Measurements from ENCODE around the gene ADAMTS20. TPM values are rescaled to one million over a fixed set of nuclear protein-coding genes. Genes with fewer than 3 reads are reported as not detected.
A peak's percentile ranks its signal among the peaks of the same experiment; 100 is the strongest.

Gene ADAMTS20
- total RNA-seq, 1 experiment from 2014 or later = 1.6 TPM

- TF ChIP-seq EZH2 (IDR thresholded peaks at IDR 0.05; ENCODE audit: low read length, unreplicated experiment) (no peak), EZH2phosphoT487 (IDR thresholded peaks at IDR 0.05; ENCODE audit: borderline replicate concordance, low read length) (no peak)
- TF ChIP-seq, protein P1, sequence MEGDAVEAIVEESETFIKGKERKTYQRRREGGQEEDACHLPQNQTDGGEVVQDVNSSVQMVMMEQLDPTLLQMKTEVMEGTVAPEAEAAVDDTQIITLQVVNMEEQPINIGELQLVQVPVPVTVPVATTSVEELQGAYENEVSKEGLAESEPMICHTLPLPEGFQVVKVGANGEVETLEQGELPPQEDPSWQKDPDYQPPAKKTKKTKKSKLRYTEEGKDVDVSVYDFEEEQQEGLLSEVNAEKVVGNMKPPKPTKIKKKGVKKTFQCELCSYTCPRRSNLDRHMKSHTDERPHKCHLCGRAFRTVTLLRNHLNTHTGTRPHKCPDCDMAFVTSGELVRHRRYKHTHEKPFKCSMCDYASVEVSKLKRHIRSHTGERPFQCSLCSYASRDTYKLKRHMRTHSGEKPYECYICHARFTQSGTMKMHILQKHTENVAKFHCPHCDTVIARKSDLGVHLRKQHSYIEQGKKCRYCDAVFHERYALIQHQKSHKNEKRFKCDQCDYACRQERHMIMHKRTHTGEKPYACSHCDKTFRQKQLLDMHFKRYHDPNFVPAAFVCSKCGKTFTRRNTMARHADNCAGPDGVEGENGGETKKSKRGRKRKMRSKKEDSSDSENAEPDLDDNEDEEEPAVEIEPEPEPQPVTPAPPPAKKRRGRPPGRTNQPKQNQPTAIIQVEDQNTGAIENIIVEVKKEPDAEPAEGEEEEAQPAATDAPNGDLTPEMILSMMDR (conservative IDR thresholded peaks at IDR 0.05; ENCODE audit: low read depth, low read length) = peak; percentile 77
- Histone ChIP-seq H3K4me3 (ENCODE audit: low read length) (no peak overlapping the region), H3K9me3 (ENCODE audit: low read length) (no peaks in the 10 kb centered on the region), H3K4me1 (ENCODE audit: insufficient read depth, low read length) (peaks cover 34% of the 10 kb centered on the region), H3K9ac (ENCODE audit: low read length) (no peak overlapping the region), H4K20me1 (ENCODE audit: low read length) (no peaks in the 10 kb centered on the region), H3K27ac (ENCODE audit: low read length) (peak overlapping the region; percentile 15; the same call in 1 of the 2 replicates), H3K36me3 (ENCODE audit: low read depth, low read length) (no peaks in the 10 kb centered on the region), H3K79me2 (ENCODE audit: low read length) (no peaks in the 10 kb centered on the region), H3F3A (ENCODE audit: low read length, unreplicated experiment) (peaks cover 5% of the 10 kb centered on the region), H3K27me3 (ENCODE audit: low read length) (no peaks in the 10 kb centered on the region), H2AFZ (ENCODE audit: low read length) (no peak overlapping the region), H3K4me2 (ENCODE audit: low read length) (peak overlapping the region; percentile 34), H3K9me2 (replicated peaks; ENCODE audit: low read length) (no peaks in the 10 kb centered on the region)
- intact Hi-C loops (cut with micrococcal nuclease) = loop anchor here (1.0 to 5.0 kb wide), 6 partner anchors 54 to 1211 kb away; no protein-coding TSS in a partner anchor
- ATAC-seq (no peak), DNase-seq (peak; percentile 59)
- ChIA-PET CTCF (no interaction called here), POLR2A (ENCODE audit: unreplicated experiment) (no interaction called here)
- BruUV-seq (replicated peaks) = no TSS peak
Observed at GRCh38 chr12:43336962-43337555, 214.9 kb downstream of the ADAMTS20 start.

- Histone ChIP-seq H3K9ac (ENCODE audit: low read length) (no peak overlapping the region), H2AFZ (ENCODE audit: low read length) (no peak overlapping the region), H3K4me2 (ENCODE audit: low read length) (no peak overlapping the region), H4K20me1 (ENCODE audit: low read length) (no peaks in the 10 kb centered on the region), H3K36me3 (ENCODE audit: low read depth, low read length) (no peaks in the 10 kb centered on the region), H3K79me2 (ENCODE audit: low read length) (no peaks in the 10 kb centered on the region), H3K9me3 (ENCODE audit: low read length) (no peaks in the 10 kb centered on the region), H3K27ac (ENCODE audit: low read length) (no peak overlapping the region), H3F3A (ENCODE audit: low read length, unreplicated experiment) (peaks cover 5% of the 10 kb centered on the region), H3K4me1 (ENCODE audit: insufficient read depth, low read length) (peaks cover 25% of the 10 kb centered on the region), H3K4me3 (ENCODE audit: low read length) (no peak overlapping the region), H3K27me3 (ENCODE audit: low read length) (no peaks in the 10 kb centered on the region), H3K9me2 (replicated peaks; ENCODE audit: low read length) (no peaks in the 10 kb centered on the region)
- TF ChIP-seq EZH2 (IDR thresholded peaks at IDR 0.05; ENCODE audit: low read length, unreplicated experiment) (no peak), EZH2phosphoT487 (IDR thresholded peaks at IDR 0.05; ENCODE audit: borderline replicate concordance, low read length) (no peak)
- TF ChIP-seq, protein P1 (conservative IDR thresholded peaks at IDR 0.05; ENCODE audit: low read depth, low read length) = no peak
- POLR2A ChIA-PET (ENCODE audit: unreplicated experiment) = no interaction called here
- no TSS peak for BruUV-seq (replicated peaks)
- CTCF ChIA-PET = no interaction called here
- no peak for DNase-seq
- no peak for ATAC-seq
- intact Hi-C loops (cut with micrococcal nuclease) = no loop called here
Observed at GRCh38 chr12:43333644-43334043, 218.4 kb downstream of the ADAMTS20 start.

- H3K27ac ChIP-seq (ENCODE audit: low read length) = no peak overlapping the region
- intact Hi-C loops (cut with micrococcal nuclease) = no loop called here
- H2AFZ ChIP-seq (ENCODE audit: low read length) = no peak overlapping the region
- H3K79me2 ChIP-seq (ENCODE audit: low read length) = no peaks in the 10 kb centered on the region
- TF ChIP-seq EZH2 (IDR thresholded peaks at IDR 0.05; ENCODE audit: low read length, unreplicated experiment) (no peak), EZH2phosphoT487 (IDR thresholded peaks at IDR 0.05; ENCODE audit: borderline replicate concordance, low read length) (no peak)
- TF ChIP-seq, protein P1 (conservative IDR thresholded peaks at IDR 0.05; ENCODE audit: low read depth, low read length) = no peak
- no peaks in the 10 kb centered on the region for H4K20me1 ChIP-seq (ENCODE audit: low read length)
- DNase-seq (peak; percentile 37), ATAC-seq (peak; percentile 62)
- H3K4me3 ChIP-seq (ENCODE audit: low read length) = no peak overlapping the region
- H3K9me2 ChIP-seq (replicated peaks; ENCODE audit: low read length) = no peaks in the 10 kb centered on the region
- no peak overlapping the region for H3K4me2 ChIP-seq (ENCODE audit: low read length)
- no peak overlapping the region for H3K9ac ChIP-seq (ENCODE audit: low read length)
- ChIA-PET CTCF (no interaction called here), POLR2A (ENCODE audit: unreplicated experiment) (no interaction called here)
- peaks cover 20% of the 10 kb centered on the region for H3K4me1 ChIP-seq (ENCODE audit: insufficient read depth, low read length)
- H3K27me3 ChIP-seq (ENCODE audit: low read length) = no peaks in the 10 kb centered on the region
- no TSS peak for BruUV-seq (replicated peaks)
- H3F3A ChIP-seq (ENCODE audit: low read length, unreplicated experiment) = peaks cover under 1% of the 10 kb centered on the region
- H3K9me3 ChIP-seq (ENCODE audit: low read length) = no peaks in the 10 kb centered on the region
- H3K36me3 ChIP-seq (ENCODE audit: low read depth, low read length) = no peaks in the 10 kb centered on the region
Observed at GRCh38 chr12:43332977-43333640, 218.9 kb downstream of the ADAMTS20 start.

All from PC-3 (cell line).